ENCODE data around the gene ITSN1.

ITSN1 gene

GRCh38 chr21:33658919-33659567 lies 16.7 kb downstream of the ITSN1 start:
- no peak for TF ChIP-seq CTCF (conservative IDR thresholded peaks at IDR 0.05; ENCODE audit: low read depth)
- ChIA-PET POLR2A (ENCODE audit: low non-redundant PET) (no interaction called here), CTCF (interaction anchor here (0.7 kb wide), 1 partner anchor 10 kb away, joined by 4 read pairs; no protein-coding TSS in a partner anchor)
- no peak overlapping the region for H3K27ac ChIP-seq
- no peak for DNase-seq (ENCODE audit: low spot score)

GRCh38 chr21:33659568-33659949 lies 17.3 kb downstream of the ITSN1 start:
- CTCF ChIA-PET, result no interaction called here
- no peak overlapping the region for H3K27ac ChIP-seq
- no peak for TF ChIP-seq CTCF (conservative IDR thresholded peaks at IDR 0.05; ENCODE audit: low read depth)
- POLR2A ChIA-PET (ENCODE audit: low non-redundant PET), result no interaction called here
- DNase-seq (ENCODE audit: low spot score), result no peak

GRCh38 chr21:33660406-33660805 lies 18.1 kb downstream of the ITSN1 start:
- TF ChIP-seq CTCF (conservative IDR thresholded peaks at IDR 0.05; ENCODE audit: low read depth), result no peak
- ChIA-PET POLR2A (ENCODE audit: low non-redundant PET) (no interaction called here), CTCF (interaction anchor here (0.6 kb wide), 1 partner anchor 61 kb away, joined by 3 read pairs; no protein-coding TSS in a partner anchor)
- H3K27ac ChIP-seq, result no peak overlapping the region
- no peak for DNase-seq (ENCODE audit: low spot score)

GRCh38 chr21:33661146-33661545 lies 18.8 kb downstream of the ITSN1 start:
- no peak for TF ChIP-seq CTCF (conservative IDR thresholded peaks at IDR 0.05; ENCODE audit: low read depth)
- CTCF ChIA-PET, result interaction anchor here (0.7 kb wide), 1 partner anchor 16 kb away, joined by 6 read pairs; no protein-coding TSS in a partner anchor
- POLR2A ChIA-PET (ENCODE audit: low non-redundant PET), result no interaction called here
- H3K27ac ChIP-seq, result no peak overlapping the region
- DNase-seq (ENCODE audit: low spot score), result no peak

- ChIA-PET POLR2A (ENCODE audit: low non-redundant PET) (no interaction called here), CTCF (interaction anchor here (0.6 kb wide), 1 partner anchor 210 kb away, joined by 3 read pairs; no protein-coding TSS in a partner anchor)
- no peak for TF ChIP-seq CTCF (conservative IDR thresholded peaks at IDR 0.05; ENCODE audit: low read depth)
- no peak for DNase-seq (ENCODE audit: low spot score)
- H3K27ac ChIP-seq, result no peak overlapping the region
Observed at GRCh38 chr21:33662046-33662445, 19.7 kb downstream of the ITSN1 start.

GRCh38 chr21:33663241-33663640 lies 20.9 kb downstream of the ITSN1 start:
- ChIA-PET POLR2A (ENCODE audit: low non-redundant PET) (no interaction called here), CTCF (interaction anchor here (0.6 kb wide), 2 partner anchors 85 to 365 kb away, joined by 3 read pairs; no protein-coding TSS in a partner anchor)
- no peak for TF ChIP-seq CTCF (conservative IDR thresholded peaks at IDR 0.05; ENCODE audit: low read depth)
- DNase-seq (ENCODE audit: low spot score), result no peak
- H3K27ac ChIP-seq, result no peak overlapping the region

All from RWPE1 (cell line).